Right kidney (tissue), 9 donors: ENCODE results near the gene OR2J3.
"Not testable (repeated sequence)": the region's sequence is repeated elsewhere in the genome, so short reads cannot be mapped to it uniquely, and the experiment has no call there.

Experiments
- DNase-seq: peaks from one replicate; pipeline ENCODE4 v3.0.0-alpha.2; 2016
- long read RNA-seq, 8 donors: transcript quantifications; one replicate each; lab custom pipeline, GENCODE V29; 2026

OR2J3 gene
- long read RNA-seq, donor 1: 0 reads
- long read RNA-seq, donor 2: 0 reads
- long read RNA-seq, donor 3: 0 reads
- long read RNA-seq, donor 4: 0 reads
- long read RNA-seq, donor 5: 0 reads
- long read RNA-seq, donor 6, partial matches to known transcripts: 0 of 1 reads
- long read RNA-seq, donor 6, other reads (novel, unspliced or antisense): 0 of 1 reads
- long read RNA-seq, donor 7: 0 reads
- long read RNA-seq, donor 8: 0 reads

- DNase-seq: no peak
Measured at GRCh38 chr6:29107758-29108157, at the start of gene OR2J3. OR2J3 (plus strand) TSS chr6:29108058; CDS start chr6:29111891, 3,833 bp downstream.

- DNase-seq: no peak
Measured at GRCh38 chr6:29071831-29072723, 35.8 kb upstream of the OR2J3 start.

- DNase-seq: no peak
Measured at GRCh38 chr6:29079203-29079602, 28.7 kb upstream of the OR2J3 start.

- no peak for DNase-seq
Measured at GRCh38 chr6:29081312-29081711, 26.5 kb upstream of the OR2J3 start.

GRCh38 chr6:29082457-29082856 lies 25.4 kb upstream of the OR2J3 start:
- no peak for DNase-seq

- DNase-seq: no peak
Measured at GRCh38 chr6:29087213-29087612, 20.6 kb upstream of the OR2J3 start, which contains the start of gene OR2B3. OR2B3 (minus strand) TSS chr6:29087313; CDS start chr6:29087248, 65 bp downstream.

GRCh38 chr6:29092957-29093356 lies 14.9 kb upstream of the OR2J3 start:
- DNase-seq: no peak

GRCh38 chr6:29097803-29098202 lies 10.1 kb upstream of the OR2J3 start:
- no peak for DNase-seq

- DNase-seq: no peak
Measured at GRCh38 chr6:29099190-29099589, 8.7 kb upstream of the OR2J3 start, which contains the start of gene OR2J1. OR2J1 (plus strand) TSS chr6:29099490; CDS start chr6:29100943, 1,453 bp downstream.

- no peak for DNase-seq
Measured at GRCh38 chr6:29112135-29112534, 4.3 kb downstream of the OR2J3 start.

GRCh38 chr6:29114964-29115363 lies 7.1 kb downstream of the OR2J3 start:
- not testable (repeated sequence) for DNase-seq

GRCh38 chr6:29129326-29130012 lies 21.6 kb downstream of the OR2J3 start:
- no peak for DNase-seq

GRCh38 chr6:29130644-29131043 lies 22.8 kb downstream of the OR2J3 start:
- DNase-seq: no peak

GRCh38 chr6:29131691-29132090 lies 23.8 kb downstream of the OR2J3 start:
- no peak for DNase-seq

GRCh38 chr6:29137724-29138123 lies 29.9 kb downstream of the OR2J3 start:
- no peak for DNase-seq

GRCh38 chr6:29141606-29142005 lies 33.7 kb downstream of the OR2J3 start:
- no peak for DNase-seq

- no peak for DNase-seq
Measured at GRCh38 chr6:29142309-29142708, 34.5 kb downstream of the OR2J3 start.

- no peak for DNase-seq
Measured at GRCh38 chr6:29146179-29146578, 38.3 kb downstream of the OR2J3 start.

GRCh38 chr6:29147074-29147473 lies 39.2 kb downstream of the OR2J3 start:
- no peak for DNase-seq

- DNase-seq: not testable (repeated sequence)
Measured at GRCh38 chr6:29149444-29149843, 41.6 kb downstream of the OR2J3 start.

GRCh38 chr6:29153083-29153482 lies 45.2 kb downstream of the OR2J3 start:
- DNase-seq: no peak

GRCh38 chr6:29155182-29155581 lies 47.3 kb downstream of the OR2J3 start:
- DNase-seq: not testable (repeated sequence)

- not testable (repeated sequence) for DNase-seq
Measured at GRCh38 chr6:29159922-29160321, 52.1 kb downstream of the OR2J3 start.
